H9 (cell line): ENCODE results near the gene OR10H5. TPM values are rescaled to one million over a fixed set of nuclear protein-coding genes. Genes with fewer than 3 reads are reported as not detected.

ENCODE experiments used
- DNase-seq: peaks from one replicate; pipeline ENCODE4 v3.0.0-alpha.2; 2017
- H2AFZ ChIP-seq: one replicate; pipeline ENCODE4 v1.6.1; 2013; ENCODE audit warnings: mild to moderate bottlenecking, low read length, control low read depth, moderate library complexity
- H2AK5ac ChIP-seq: 2 replicates; pipeline ENCODE4 v1.6.1; 2013; ENCODE audit warnings: low read length, control low read depth, mixed read lengths; ENCODE audit not compliant: insufficient read length
- H2BK120ac ChIP-seq: one replicate; pipeline ENCODE4 v1.6.1; 2013; ENCODE audit warnings: low read depth, mild to moderate bottlenecking, low read length, control low read depth, inconsistent platforms; ENCODE audit not compliant: poor library complexity, severe bottlenecking
- H2BK12ac ChIP-seq: 2 replicates; pipeline ENCODE4 v1.6.1; 2013; ENCODE audit warnings: low read length, control low read depth, mixed read lengths, low read depth; ENCODE audit not compliant: insufficient read length
- H2BK15ac ChIP-seq: 2 replicates; pipeline ENCODE4 v1.6.1; 2013; ENCODE audit warnings: low read depth, low read length, control low read depth
- H2BK20ac ChIP-seq: one replicate; pipeline ENCODE4 v1.6.1; 2013; ENCODE audit warnings: low read depth, mild to moderate bottlenecking, low read length, control low read depth, inconsistent platforms; ENCODE audit not compliant: poor library complexity, severe bottlenecking
- H2BK5ac ChIP-seq: 2 replicates; pipeline ENCODE4 v1.6.1; 2013; ENCODE audit warnings: low read length, control low read depth, mixed read lengths; ENCODE audit not compliant: insufficient read length
- H3K14ac ChIP-seq: 2 replicates; pipeline ENCODE4 v1.6.1; 2013; ENCODE audit warnings: low read length, control low read depth; ENCODE audit not compliant: insufficient read depth
- H3K18ac ChIP-seq: 2 replicates; pipeline ENCODE4 v1.6.1; 2013; ENCODE audit warnings: low read depth, mild to moderate bottlenecking, mixed read lengths, low read length, control low read depth; ENCODE audit not compliant: insufficient read length
- H3K23ac ChIP-seq: 2 replicates; pipeline ENCODE4 v1.6.1; 2013; ENCODE audit warnings: low read length, control low read depth, mixed read lengths, low read depth; ENCODE audit not compliant: insufficient read length
- H3K23me2 ChIP-seq: 2 replicates; pipeline ENCODE4 v1.6.1; 2013; ENCODE audit warnings: low read depth, mild to moderate bottlenecking, mixed read lengths, low read length, control low read depth; ENCODE audit not compliant: insufficient read length, poor library complexity, severe bottlenecking
- H3K27ac ChIP-seq: 2 replicates; pipeline ENCODE4 v1.5.1; 2013; ENCODE audit warnings: low read length, control low read depth, mixed read lengths, low read depth; ENCODE audit not compliant: insufficient read length
- H3K27me3 ChIP-seq: 2 replicates; pipeline ENCODE4 v1.6.1; 2013; ENCODE audit warnings: low read length, control low read depth, inconsistent platforms; ENCODE audit not compliant: insufficient read depth
- H3K4ac ChIP-seq: 2 replicates; pipeline ENCODE4 v1.6.1; 2013; ENCODE audit warnings: low read depth, mild to moderate bottlenecking, control low read depth, inconsistent platforms, low read length, moderate library complexity
- H3K4me1 ChIP-seq: 2 replicates; pipeline ENCODE4 v1.6.1; 2013; ENCODE audit warnings: low read length, control low read depth, inconsistent platforms; ENCODE audit not compliant: insufficient read depth
- H3K4me2 ChIP-seq: 2 replicates; pipeline ENCODE4 v1.6.1; 2013; ENCODE audit warnings: low read length, control low read depth, mixed read lengths; ENCODE audit not compliant: insufficient read length, insufficient read depth
- H3K56ac ChIP-seq: 2 replicates; pipeline ENCODE4 v1.6.1; 2013; ENCODE audit warnings: low read depth, mild to moderate bottlenecking, mixed read lengths, low read length, control low read depth; ENCODE audit not compliant: insufficient read length
- H3K79me1 ChIP-seq: 2 replicates; pipeline ENCODE4 v1.6.1; 2013; ENCODE audit warnings: low read depth, mild to moderate bottlenecking, moderate library complexity, low read length, control low read depth, inconsistent platforms; ENCODE audit not compliant: insufficient read depth, poor library complexity, severe bottlenecking
- H3K79me2 ChIP-seq: 2 replicates; pipeline ENCODE4 v1.6.1; 2013; ENCODE audit warnings: low read length, control low read depth, inconsistent platforms; ENCODE audit not compliant: insufficient read depth
- H3K9ac ChIP-seq: 2 replicates; pipeline ENCODE4 v1.6.1; 2013; ENCODE audit warnings: low read length, control low read depth, mixed read lengths; ENCODE audit not compliant: insufficient read length; ENCODE audit errors: extremely low read depth
- H3K9me3 ChIP-seq: one replicate; pipeline ENCODE4 v1.6.1; 2013; ENCODE audit warnings: low read depth, low read length, inconsistent platforms; ENCODE audit not compliant: control insufficient read depth
- H3T11ph ChIP-seq: one replicate; pipeline ENCODE4 v1.6.1; 2013; ENCODE audit warnings: mild to moderate bottlenecking, low read length, control low read depth, inconsistent platforms
- H4K20me1 ChIP-seq: one replicate; pipeline ENCODE4 v1.6.1; 2013; ENCODE audit not compliant: control insufficient read depth, insufficient read length, insufficient read depth
- H4K5ac ChIP-seq: 2 replicates; pipeline ENCODE4 v1.6.1; 2013; ENCODE audit warnings: low read depth, mild to moderate bottlenecking, mixed read lengths, low read length, control low read depth; ENCODE audit not compliant: insufficient read length
- H4K8ac ChIP-seq: replicated peaks from 2 replicates; pipeline ENCODE4 v1.6.1; 2013; ENCODE audit warnings: low read length, control low read depth, mixed read lengths, low read depth; ENCODE audit not compliant: insufficient read length
- H4K91ac ChIP-seq: 2 replicates; pipeline ENCODE4 v1.6.1; 2013; ENCODE audit warnings: low read depth, mild to moderate bottlenecking, moderate library complexity, mixed read lengths, low read length, control low read depth; ENCODE audit not compliant: insufficient read length
- H3K27ac Mint-ChIP-seq, 3 experiments: 2 replicates in 2 of 3; 3 replicates in 1 of 3; pipeline ENCODE4 v1.8.0; 2020 to 2021; ENCODE audit warnings: mixed read lengths in 3 of 3, mild to moderate bottlenecking in 1 of 3, moderate library complexity in 1 of 3
- H3K27me3 Mint-ChIP-seq: 2 replicates; pipeline ENCODE4 v1.8.0; 2021; ENCODE audit warnings: low read depth, mild to moderate bottlenecking, moderate library complexity, mixed read lengths
- H3K36me3 Mint-ChIP-seq, 3 experiments: 2 replicates in 2 of 3; 3 replicates in 1 of 3; pipeline ENCODE4 v1.8.0; 2020 to 2021; ENCODE audit warnings: low read depth in 3 of 3, mixed read lengths in 3 of 3; ENCODE audit not compliant: insufficient read depth in 1 of 3
- H3K4me1 Mint-ChIP-seq, 2 experiments: 2 replicates each; pipeline ENCODE4 v1.8.0; 2020; ENCODE audit warnings: mixed read lengths in 2 of 2
- H3K4me3 Mint-ChIP-seq, 2 experiments: 2 replicates in 1 of 2; 3 replicates in 1 of 2; pipeline ENCODE4 v1.8.0; 2020 to 2021; ENCODE audit warnings: mild to moderate bottlenecking in 2 of 2, mixed read lengths in 2 of 2, moderate library complexity in 1 of 2
- H3K9me3 Mint-ChIP-seq, 2 experiments: 2 replicates in 1 of 2; 3 replicates in 1 of 2; pipeline ENCODE4 v1.8.0; 2020; ENCODE audit warnings: mild to moderate bottlenecking in 2 of 2, mixed read lengths in 2 of 2, moderate library complexity in 1 of 2
- CTCF ChIP-seq: fragments of 200-600 bp; sonication (generic); conservative IDR thresholded peaks from 3 replicates; pipeline ENCODE4 v1.8.0; 2021; ENCODE audit warnings: antibody characterized with exemption, mild to moderate bottlenecking
- WGBS: extraction: QIAGEN DNeasy Blood & Tissue Kit; methylation state at CpG from one replicate; pipeline ENCODE4 v1.1.7; 2013; ENCODE audit warnings: missing lambda C conversion rate, low lambda C conversion rate, mixed read lengths; ENCODE audit not compliant: insufficient read length; ENCODE audit errors: extremely low coverage; 5-methylcytosine and 5-hydroxymethylcytosine counted together
- total RNA-seq: library from RNA; stranded (reverse); gene quantifications from 2 replicates; pipeline ENCODE4 v1.2.1, GENCODE V29; 2021

OR10H5 gene
- total RNA-seq, 1 experiment from 2014 or later, result not detected

GRCh38 chr19:15748239-15748638 lies 39.2 kb upstream of the OR10H5 start:
- Mint-ChIP-seq H3K4me3 (no peak overlapping the region), H3K27me3 (no peaks in the 10 kb centered on the region; the same call in none of the 2 replicates), H3K4me1 (no peaks in the 10 kb centered on the region), H3K9me3 (peaks cover 77 to 89% of the 10 kb centered on the region in 2 experiments), H3K27ac (no peak overlapping the region), H3K36me3 (peaks cover 4 to 32% (median 6%) of the 10 kb centered on the region in 3 experiments; a peak in 5 of 7 replicates)
- no peak overlapping the region for H4K91ac ChIP-seq
- no peak overlapping the region for H3K4me2 ChIP-seq
- H3K9me3 ChIP-seq, result peaks cover 79% of the 10 kb centered on the region
- no peak overlapping the region for H2BK15ac ChIP-seq
- H4K20me1 ChIP-seq, result no peaks in the 10 kb centered on the region
- no peak overlapping the region for H3K27ac ChIP-seq
- H3K4ac ChIP-seq, result no peak overlapping the region
- no CpG with 5 or more reads among the region's 2 CpGs for WGBS
- no peak overlapping the region for H3K9ac ChIP-seq
- H3K14ac ChIP-seq, result no peak overlapping the region
- no peak overlapping the region for H4K5ac ChIP-seq
- H2BK12ac ChIP-seq, result no peak overlapping the region
- no peak overlapping the region for H2BK20ac ChIP-seq
- H3K27me3 ChIP-seq, result no peaks in the 10 kb centered on the region
- H3K18ac ChIP-seq, result no peak overlapping the region
- no peak overlapping the region for H2AK5ac ChIP-seq
- no peaks in the 10 kb centered on the region for H3K79me1 ChIP-seq
- no peak for DNase-seq
- H3T11ph ChIP-seq, result no peak overlapping the region
- no peak overlapping the region for H2BK120ac ChIP-seq
- no peak overlapping the region for H3K56ac ChIP-seq
- no peaks in the 10 kb centered on the region for H3K4me1 ChIP-seq
- H4K8ac ChIP-seq, result no peak overlapping the region
- H3K79me2 ChIP-seq, result no peaks in the 10 kb centered on the region
- no peak for TF ChIP-seq CTCF
- H2BK5ac ChIP-seq, result no peak overlapping the region
- H2AFZ ChIP-seq, result no peak overlapping the region
- H3K23me2 ChIP-seq, result no peaks in the 10 kb centered on the region
- H3K23ac ChIP-seq, result no peak overlapping the region
